Activated effector memory CD4-positive, alpha-beta T cell treated with anti-CD3 and anti-CD28 coated beads, Interleukin-2, amount 50 U/mL, for 16 hours (primary cell): Measurements from ENCODE around the gene SSR4.
"Not testable (repeated sequence)": the region's sequence is repeated elsewhere in the genome, so short reads cannot be mapped to it uniquely, and the experiment has no call there.

Experiments used
- DNase-seq: peaks from one replicate; pipeline ENCODE4 v3.0.0-alpha.2; 2020

Gene SSR4

GRCh38 chrX:153794018-153794896 is at the start of gene SSR4, which contains the start of gene IDH3G:
SSR4 (plus strand) TSS chrX:153794668; CDS start chrX:153794688, 20 bp downstream.
IDH3G (minus strand) TSS chrX:153794375; CDS start chrX:153794326, 49 bp downstream.
- peak; percentile 96 for DNase-seq

- not testable (repeated sequence) for DNase-seq
These were observed 49.4 kb upstream of the SSR4 start for GRCh38 chrX:153745067-153745433.

- no peak for DNase-seq
These were observed 48.1 kb upstream of the SSR4 start for GRCh38 chrX:153746359-153746758.

- DNase-seq = not testable (repeated sequence)
These were observed 47.5 kb upstream of the SSR4 start for GRCh38 chrX:153746991-153747390.

GRCh38 chrX:153749017-153749416 is 45.5 kb upstream of the SSR4 start:
- DNase-seq = not testable (repeated sequence)

GRCh38 chrX:153750127-153750774 is 44.2 kb upstream of the SSR4 start:
- no peak for DNase-seq

GRCh38 chrX:153755136-153755535 is 39.3 kb upstream of the SSR4 start:
- no peak for DNase-seq

GRCh38 chrX:153761863-153762262 is 32.6 kb upstream of the SSR4 start:
- DNase-seq = peak; percentile 19

- no peak for DNase-seq
These were observed 31.8 kb upstream of the SSR4 start for GRCh38 chrX:153762626-153763173.

- no peak for DNase-seq
These were observed 31.1 kb upstream of the SSR4 start for GRCh38 chrX:153763298-153763932.

GRCh38 chrX:153763989-153764755 is 30.3 kb upstream of the SSR4 start, which contains the start of gene PLXNB3:
PLXNB3 (plus strand) TSS chrX:153764249; CDS start chrX:153765536, 1,287 bp downstream.
- peak; percentile 90 for DNase-seq

- peak; percentile 43 for DNase-seq
These were observed 29.7 kb upstream of the SSR4 start for GRCh38 chrX:153764786-153765137.

GRCh38 chrX:153765138-153766079 is 29.1 kb upstream of the SSR4 start:
- peak; percentile 50 for DNase-seq

GRCh38 chrX:153766098-153766817 is 28.2 kb upstream of the SSR4 start:
- DNase-seq = peak; percentile 66

GRCh38 chrX:153766871-153767673 is 27.4 kb upstream of the SSR4 start:
- peak; percentile 39 for DNase-seq

- DNase-seq = no peak
These were observed 26.8 kb upstream of the SSR4 start for GRCh38 chrX:153767674-153768055.

GRCh38 chrX:153768311-153769157 is 25.9 kb upstream of the SSR4 start:
- peak; percentile 39 for DNase-seq

GRCh38 chrX:153769158-153769864 is 25.2 kb upstream of the SSR4 start:
- peak; percentile 36 for DNase-seq
